ENCODE results near the gene MYL6B. TPM values are rescaled to one million over a fixed set of nuclear protein-coding genes. Genes with fewer than 3 reads are reported as not detected.

Gene MYL6B
- total RNA-seq, 4 donors from 2014 or later = 43.5 to 80.4 (median 59.1) TPM

- Histone ChIP-seq H3K36me3 (peaks cover 0 to 43% (median 14%) of the 10 kb centered on the region in 3 donors), H3K4me1 (peaks cover 0 to 35% (median 15%) of the 10 kb centered on the region in 4 donors), H3K27me3 (no peaks in the 10 kb centered on the region), H3K27ac (peak overlapping the region in 2 of 4 donors; percentile 52 to 67), H3K4me3 (no peak overlapping the region), H3K9me3 (no peaks in the 10 kb centered on the region)
- TF ChIP-seq EP300 (IDR thresholded peaks at IDR 0.05) = peak in 1 of 2 donors; percentile 48
- TF ChIP-seq, protein P1, sequence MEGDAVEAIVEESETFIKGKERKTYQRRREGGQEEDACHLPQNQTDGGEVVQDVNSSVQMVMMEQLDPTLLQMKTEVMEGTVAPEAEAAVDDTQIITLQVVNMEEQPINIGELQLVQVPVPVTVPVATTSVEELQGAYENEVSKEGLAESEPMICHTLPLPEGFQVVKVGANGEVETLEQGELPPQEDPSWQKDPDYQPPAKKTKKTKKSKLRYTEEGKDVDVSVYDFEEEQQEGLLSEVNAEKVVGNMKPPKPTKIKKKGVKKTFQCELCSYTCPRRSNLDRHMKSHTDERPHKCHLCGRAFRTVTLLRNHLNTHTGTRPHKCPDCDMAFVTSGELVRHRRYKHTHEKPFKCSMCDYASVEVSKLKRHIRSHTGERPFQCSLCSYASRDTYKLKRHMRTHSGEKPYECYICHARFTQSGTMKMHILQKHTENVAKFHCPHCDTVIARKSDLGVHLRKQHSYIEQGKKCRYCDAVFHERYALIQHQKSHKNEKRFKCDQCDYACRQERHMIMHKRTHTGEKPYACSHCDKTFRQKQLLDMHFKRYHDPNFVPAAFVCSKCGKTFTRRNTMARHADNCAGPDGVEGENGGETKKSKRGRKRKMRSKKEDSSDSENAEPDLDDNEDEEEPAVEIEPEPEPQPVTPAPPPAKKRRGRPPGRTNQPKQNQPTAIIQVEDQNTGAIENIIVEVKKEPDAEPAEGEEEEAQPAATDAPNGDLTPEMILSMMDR (IDR thresholded peaks at IDR 0.05) = no peak
- TF ChIP-seq POLR2A (IDR thresholded peaks at IDR 0.05) = no peak
- WGBS, 2 donors = 48% methylated on average over 13 of the region's 13 CpGs
- peak in 1 of 2 donors; percentile 31 for DNase-seq (ENCODE audit: low spot score in 2 of 2)
These were observed 5.6 kb upstream of the MYL6B start for GRCh38 chr12:56146492-56147460.

DNA sequence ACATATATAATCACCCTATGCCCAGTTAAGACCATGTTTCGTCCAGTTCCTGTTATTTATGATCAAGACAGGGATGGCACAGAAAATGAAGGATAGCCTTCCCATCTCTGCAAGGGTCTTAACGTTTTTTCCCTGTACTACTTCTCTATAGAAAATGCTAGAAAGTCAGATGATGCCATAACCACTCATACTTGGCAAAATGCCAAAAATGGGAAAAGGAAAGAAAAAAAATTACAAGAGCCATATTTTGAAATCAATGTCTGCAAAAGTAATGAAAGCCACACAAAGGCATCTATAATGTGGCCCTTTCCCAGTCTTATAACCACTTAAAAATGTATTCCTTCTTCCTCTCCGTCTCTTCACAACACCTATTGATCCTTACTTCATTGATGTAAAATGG is 1.8 kb upstream of the MYL6B start:
- 56 to 57% methylated on average over 3 of the region's 3 CpGs for WGBS, 2 donors
- Histone ChIP-seq H3K4me1 (peaks cover 0 to 51% (median 14%) of the 10 kb centered on the region in 4 donors), H3K9me3 (no peaks in the 10 kb centered on the region), H3K4me3 (no peak overlapping the region), H3K36me3 (peaks cover 0 to 5% (median 0%) of the 10 kb centered on the region in 3 donors), H3K27ac (peak overlapping the region in 1 of 4 donors; percentile 96), H3K27me3 (no peaks in the 10 kb centered on the region)
- DNase-seq (ENCODE audit: low spot score in 2 of 2) = no peak
- TF ChIP-seq POLR2A (IDR thresholded peaks at IDR 0.05) = no peak
- TF ChIP-seq EP300 (IDR thresholded peaks at IDR 0.05) = peak in 1 of 2 donors; percentile 28
- TF ChIP-seq, protein P1 (IDR thresholded peaks at IDR 0.05) = no peak

DNA sequence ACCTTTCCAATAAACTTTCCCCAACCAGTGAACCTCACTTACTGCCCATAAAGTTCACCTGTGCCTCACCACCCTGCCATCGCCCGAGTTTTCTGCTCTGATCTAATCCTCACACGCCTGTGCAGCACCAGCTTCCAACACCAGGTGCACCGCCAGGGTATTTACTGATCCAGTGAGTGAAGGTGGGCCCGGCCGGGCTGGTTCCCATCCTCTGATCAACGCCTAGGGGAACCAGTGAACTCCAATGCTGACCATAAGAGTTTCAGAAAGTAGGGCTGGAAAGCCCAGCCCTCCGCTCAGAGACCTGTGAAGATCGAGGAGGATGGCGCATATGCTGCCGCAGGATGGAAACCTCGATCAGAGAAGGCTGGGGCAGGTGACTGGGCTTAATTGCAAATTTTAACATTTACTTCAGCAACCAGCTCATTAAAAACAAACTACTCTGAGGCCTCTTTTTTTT is 685 bp upstream of the MYL6B start:
- H3K4me3 ChIP-seq = peak overlapping the region; percentile 55 to 74 (median 71)
- peak in 1 of 2 donors; percentile 25 for DNase-seq (ENCODE audit: low spot score in 2 of 2)
- no peaks in the 10 kb centered on the region for H3K27me3 ChIP-seq
- H3K4me1 ChIP-seq = peaks cover 0 to 44% (median 12%) of the 10 kb centered on the region in 4 donors
- peaks cover 0 to 5% (median 0%) of the 10 kb centered on the region in 3 donors for H3K36me3 ChIP-seq
- peak overlapping the region; percentile 87 to 96 (median 92) for H3K27ac ChIP-seq
- no peaks in the 10 kb centered on the region for H3K9me3 ChIP-seq
- TF ChIP-seq POLR2A (IDR thresholded peaks at IDR 0.05) = no peak
- TF ChIP-seq, protein P1 (IDR thresholded peaks at IDR 0.05) = peak in 4 of 5 experiments; percentile 10 to 64 (median 41)
- no peak for TF ChIP-seq EP300 (IDR thresholded peaks at IDR 0.05)
- WGBS, 2 donors = 6 to 9% methylated on average over 12 of the region's 12 CpGs

DNA sequence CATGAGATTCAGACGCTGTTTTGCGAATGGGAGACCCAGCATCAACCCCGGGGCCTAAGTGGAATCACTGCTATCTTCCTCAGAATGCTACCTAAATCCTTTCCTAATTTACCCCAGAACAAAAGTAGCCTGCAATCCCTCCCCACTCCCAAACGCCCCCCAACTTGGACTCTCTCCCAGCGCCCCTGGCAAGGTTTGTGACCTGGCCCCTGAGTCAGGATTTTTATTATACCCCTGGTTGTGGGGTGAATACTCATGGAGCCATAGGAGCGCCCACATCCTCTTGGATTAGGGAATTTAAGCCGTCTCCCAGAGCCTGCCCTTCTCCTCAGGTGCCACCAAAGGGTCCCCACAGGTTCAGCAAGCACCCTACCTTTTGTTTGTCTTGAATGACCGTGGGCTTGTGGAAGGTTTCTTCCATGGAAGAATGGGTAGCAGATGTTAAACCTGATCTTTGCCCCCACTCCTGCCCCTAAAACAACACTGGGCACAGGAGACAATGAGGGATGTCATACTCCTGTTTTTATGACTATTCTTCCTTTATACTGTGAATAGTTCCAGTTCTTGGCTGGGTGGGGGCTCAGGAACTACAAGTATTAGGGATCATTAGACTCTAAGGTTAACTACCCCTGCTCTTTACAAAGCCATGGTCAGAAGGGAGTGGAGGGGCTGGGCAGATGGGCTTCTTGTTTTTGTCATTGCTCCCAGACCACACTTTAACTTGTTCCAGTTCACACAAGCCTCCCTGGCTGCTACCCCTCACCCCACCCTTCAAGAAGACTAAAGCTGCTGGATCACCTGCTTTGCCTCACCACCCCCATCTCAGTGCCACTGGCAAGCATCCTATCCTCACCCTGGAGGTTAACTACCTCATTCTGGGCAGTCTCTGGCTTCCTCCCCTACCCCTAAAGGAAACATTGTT is 630 bp downstream of the MYL6B start:
- no peak for DNase-seq (ENCODE audit: low spot score in 2 of 2)
- Histone ChIP-seq H3K36me3 (peaks cover 0 to 5% (median 0%) of the 10 kb centered on the region in 3 donors), H3K27ac (peak overlapping the region; percentile 87 to 96 (median 92)), H3K9me3 (no peaks in the 10 kb centered on the region), H3K4me3 (peak overlapping the region; percentile 55 to 74 (median 71)), H3K4me1 (peaks cover 0 to 46% (median 14%) of the 10 kb centered on the region in 4 donors), H3K27me3 (no peaks in the 10 kb centered on the region)
- 2 to 5% methylated on average over 8 of the region's 8 CpGs for WGBS, 2 donors
- no peak for TF ChIP-seq POLR2A (IDR thresholded peaks at IDR 0.05)
- TF ChIP-seq, protein P1 (IDR thresholded peaks at IDR 0.05) = no peak
- no peak for TF ChIP-seq EP300 (IDR thresholded peaks at IDR 0.05)

Measured in tibial nerve (tissue), 4 donors.